Tibial artery (tissue), 4 donors: ENCODE data around the gene SNTG2.

Experiments
- DNase-seq, 2 donors: peaks; one replicate each; pipeline ENCODE4 v3.0.0-alpha.2; 2019
- H3K27ac ChIP-seq, 2 donors: fragments of 200-600 bp; sonication (generic) in 1 of 2; 1 replicate in 1 of 2; 2 replicates in 1 of 2; pipeline ENCODE4 v1.5.1; 2018 to 2019; ENCODE audit warnings: mild to moderate bottlenecking in 1 of 2
- H3K27me3 ChIP-seq, 2 donors: fragments of 200-600 bp; sonication (generic) in 1 of 2; one replicate each; pipeline versions ENCODE4 v1.5.1 to v1.6.0; 2016 to 2019
- H3K36me3 ChIP-seq, 3 donors: fragments of 200-600 bp; sonication (generic) in 2 of 3; one replicate each; pipeline ENCODE4 v1.5.1; 2016 to 2019; ENCODE audit warnings: mild to moderate bottlenecking in 2 of 3
- H3K4me1 ChIP-seq, 4 donors: fragments of 200-600 bp; sonication (generic) in 2 of 4; 1 replicate in 3 of 4; 2 replicates in 1 of 4; pipeline ENCODE4 v1.5.1; 2016 to 2019
- H3K4me3 ChIP-seq, 2 donors: fragments of 200-600 bp; sonication (generic) in 1 of 2; 1 replicate in 1 of 2; 2 replicates in 1 of 2; pipeline ENCODE4 v1.5.1; 2018 to 2019; ENCODE audit warnings: mild to moderate bottlenecking in 2 of 2
- H3K9me3 ChIP-seq, 3 donors: fragments of 200-600 bp; sonication (generic) in 1 of 3; one replicate each; pipeline ENCODE4 v1.5.1; 2016 to 2019
- CTCF ChIP-seq, 2 experiments: fragments of 200-600 bp in 1 of 2; fragments of 450-650 bp in 1 of 2; IDR thresholded peaks; one replicate each; pipeline ENCODE4 v1.5.1; 2017 to 2019; ENCODE audit warnings: antibody characterized with exemption in 2 of 2, mild to moderate bottlenecking in 1 of 2, moderate library complexity in 1 of 2
- intact Hi-C: fragments of 100-400 bp; cut with DNase I; formaldehyde crosslinking; loops from one replicate; pipeline ENCODE4 v1.15.0; 2023; ENCODE audit warnings: low total_unique reads

The SNTG2 gene

GRCh38 chr2:1254662-1255343, 304.2 kb downstream of the SNTG2 start:
- intact Hi-C loops, result no loop called here
- no peaks in the 10 kb centered on the region for H3K4me1 ChIP-seq
- peaks cover 0 to 6% of the 10 kb centered on the region in 2 donors for H3K27me3 ChIP-seq
- no peak for DNase-seq
- H3K27ac ChIP-seq, result no peak overlapping the region
- no peak for TF ChIP-seq CTCF (IDR thresholded peaks at IDR 0.05)
- no peaks in the 10 kb centered on the region for H3K9me3 ChIP-seq
- H3K4me3 ChIP-seq, result no peak overlapping the region
- no peaks in the 10 kb centered on the region for H3K36me3 ChIP-seq

DNA sequence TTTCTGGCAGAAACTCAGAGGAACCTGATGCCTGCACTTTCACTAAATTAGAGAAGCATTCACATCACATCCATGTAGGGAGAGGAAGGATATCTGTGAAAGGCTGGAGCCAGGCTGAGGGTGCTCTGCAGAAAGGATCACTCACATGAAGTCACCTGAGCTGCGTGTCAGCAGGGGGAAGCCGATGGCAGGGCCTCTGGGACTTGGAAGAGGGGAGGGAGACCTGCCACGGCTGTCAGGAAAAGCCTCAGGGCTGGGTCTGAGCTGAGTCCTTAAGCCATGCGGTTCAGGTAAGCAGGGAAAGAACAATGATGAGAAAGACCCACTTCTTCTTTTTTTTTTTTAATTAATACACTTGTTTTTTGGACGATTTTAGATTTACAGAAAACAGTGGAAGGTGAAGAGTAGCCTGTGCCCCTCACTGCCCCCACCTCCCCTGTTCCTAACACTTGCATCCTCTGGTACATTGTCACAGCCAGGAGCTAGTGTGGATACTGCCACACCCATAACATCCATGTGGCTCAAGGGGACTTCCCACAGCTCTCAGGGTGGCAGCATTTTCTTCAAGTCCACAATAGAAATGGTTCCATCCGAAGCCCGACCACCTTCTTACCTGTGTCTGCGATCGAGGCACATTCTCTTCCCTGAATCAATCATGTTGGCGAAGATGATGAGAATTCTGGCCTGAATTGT, 306.1 kb downstream of the SNTG2 start:
- no peak for TF ChIP-seq CTCF (IDR thresholded peaks at IDR 0.05)
- intact Hi-C loops, result no loop called here
- Histone ChIP-seq H3K27me3 (peaks cover 0 to 4% of the 10 kb centered on the region in 2 donors), H3K9me3 (no peaks in the 10 kb centered on the region), H3K27ac (no peak overlapping the region), H3K4me1 (no peaks in the 10 kb centered on the region), H3K36me3 (no peaks in the 10 kb centered on the region), H3K4me3 (no peak overlapping the region)
- DNase-seq, result no peak

DNA sequence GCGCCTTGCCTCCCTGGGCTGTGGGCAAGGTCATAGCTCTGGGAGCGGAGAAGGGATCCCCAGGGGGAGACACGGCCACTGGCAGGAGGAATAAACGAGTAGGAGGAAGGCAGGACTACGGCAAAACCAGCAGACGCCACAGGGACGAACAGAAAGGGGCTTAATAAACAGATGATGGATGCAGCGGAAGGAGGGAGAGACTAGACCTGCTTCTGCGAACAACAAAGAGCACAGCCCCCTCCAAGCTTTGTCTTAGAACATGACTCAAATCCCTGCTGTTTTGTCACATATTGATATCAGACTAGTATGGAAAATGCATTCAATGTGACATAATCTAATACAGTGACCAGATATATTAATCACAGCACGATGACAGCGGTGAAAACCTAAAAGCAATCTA, 306.7 kb downstream of the SNTG2 start:
- Histone ChIP-seq H3K4me3 (no peak overlapping the region), H3K27me3 (peaks cover 0 to 3% of the 10 kb centered on the region in 2 donors), H3K4me1 (no peaks in the 10 kb centered on the region), H3K36me3 (no peaks in the 10 kb centered on the region), H3K27ac (no peak overlapping the region), H3K9me3 (no peaks in the 10 kb centered on the region)
- intact Hi-C loops, result no loop called here
- DNase-seq, result no peak
- TF ChIP-seq CTCF (IDR thresholded peaks at IDR 0.05), result no peak

DNA sequence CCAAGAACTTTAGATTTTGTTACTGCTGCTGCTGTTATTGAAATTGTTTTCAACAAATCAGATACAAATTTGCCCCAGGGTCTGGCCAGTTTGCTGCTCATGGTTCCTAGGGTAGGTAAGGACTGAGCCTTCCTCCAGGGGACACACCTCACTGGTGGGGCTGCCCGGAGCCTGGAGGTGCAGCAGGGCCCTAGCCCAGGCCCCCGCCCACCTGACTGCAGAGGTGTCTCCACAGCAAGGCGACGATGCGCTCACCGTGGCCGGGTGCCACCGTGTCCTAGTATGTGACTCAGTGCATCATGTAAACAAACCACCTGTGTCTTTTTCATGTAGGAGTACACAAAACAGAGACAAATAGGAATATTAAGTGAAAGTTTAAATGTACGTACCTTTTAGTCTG, 309.1 kb downstream of the SNTG2 start:
- H3K27me3 ChIP-seq, result peaks cover 0 to 3% of the 10 kb centered on the region in 2 donors
- TF ChIP-seq CTCF (IDR thresholded peaks at IDR 0.05), result no peak
- DNase-seq, result no peak
- no peaks in the 10 kb centered on the region for H3K4me1 ChIP-seq
- no peaks in the 10 kb centered on the region for H3K9me3 ChIP-seq
- H3K36me3 ChIP-seq, result no peaks in the 10 kb centered on the region
- no peak overlapping the region for H3K27ac ChIP-seq
- intact Hi-C loops, result no loop called here
- H3K4me3 ChIP-seq, result no peak overlapping the region

DNA sequence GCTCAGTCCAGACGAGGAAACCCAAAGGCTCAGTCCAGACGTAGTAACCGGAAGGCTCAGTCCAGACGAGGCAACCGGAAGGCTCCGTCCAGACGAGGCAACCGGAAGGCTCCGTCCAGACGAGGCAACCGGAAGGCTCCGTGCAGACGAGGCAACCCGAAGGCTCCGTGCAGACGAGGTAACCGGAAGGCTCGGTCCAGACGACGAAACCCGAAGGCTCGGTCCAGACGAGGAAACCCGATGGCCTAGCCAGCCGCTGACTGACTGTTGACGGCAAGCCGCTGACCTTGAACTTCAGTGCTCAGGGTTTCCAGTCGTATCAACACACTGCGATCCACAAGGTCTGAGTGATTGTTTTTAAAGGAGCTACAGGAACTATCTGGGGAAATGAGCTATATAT, 312.0 kb downstream of the SNTG2 start:
- no peak overlapping the region for H3K27ac ChIP-seq
- H3K4me3 ChIP-seq, result no peak overlapping the region
- H3K27me3 ChIP-seq, result no peaks in the 10 kb centered on the region
- TF ChIP-seq CTCF (IDR thresholded peaks at IDR 0.05), result no peak
- H3K9me3 ChIP-seq, result no peaks in the 10 kb centered on the region
- no peaks in the 10 kb centered on the region for H3K4me1 ChIP-seq
- intact Hi-C loops, result no loop called here
- no peaks in the 10 kb centered on the region for H3K36me3 ChIP-seq
- DNase-seq, result no peak
